ENCODE results near the gene AKNA. TPM values are rescaled to one million over a fixed set of nuclear protein-coding genes. Genes with fewer than 3 reads are reported as not detected.

AKNA gene
- polyA plus RNA-seq, 1 of the 3 experiments (the other 2 are of a cell fraction): 0.84 TPM

GRCh38 chr9:114311571-114312512, 75.9 kb downstream of the AKNA start:
- POLR2A ChIA-PET: no interaction called here
- Histone ChIP-seq H3K36me3 (replicated peaks in 1 of 2; ENCODE audit: control insufficient read depth in 1 of 2, insufficient read depth in 2 of 2, low read length in 1 of 2) (peaks cover 0 to 3% of the 10 kb centered on the region in 2 experiments), H3K4me2 (no peak overlapping the region), H3F3A (replicated peaks; ENCODE audit: insufficient read depth) (no peaks in the 10 kb centered on the region), H3K4me3 (ENCODE audit: low read depth in 2 of 2, low read length in 1 of 2) (no peak overlapping the region), H3K9ac (no peak overlapping the region), H3K9me2 (no peaks in the 10 kb centered on the region), H4K20me1 (ENCODE audit: insufficient read depth) (no peaks in the 10 kb centered on the region), H3K9me3 (no peaks in the 10 kb centered on the region), H2AFZ (ENCODE audit: low read depth) (no peak overlapping the region), H3K27me3 (ENCODE audit: insufficient read depth) (no peaks in the 10 kb centered on the region), H3K27ac (ENCODE audit: low read depth in 2 of 2, low read length in 1 of 2) (no peak overlapping the region), H3K79me2 (ENCODE audit: insufficient read depth) (no peaks in the 10 kb centered on the region), H3K4me1 (ENCODE audit: control insufficient read depth in 1 of 2, insufficient read depth in 2 of 2, low read depth in 1 of 2, low read length in 1 of 2) (no peaks in the 10 kb centered on the region)
- no peak for DNase-seq
- no peak for TF ChIP-seq MEF2A (IDR thresholded peaks at IDR 0.05; ENCODE audit: borderline replicate concordance, low read depth)
- TF ChIP-seq, protein P1, sequence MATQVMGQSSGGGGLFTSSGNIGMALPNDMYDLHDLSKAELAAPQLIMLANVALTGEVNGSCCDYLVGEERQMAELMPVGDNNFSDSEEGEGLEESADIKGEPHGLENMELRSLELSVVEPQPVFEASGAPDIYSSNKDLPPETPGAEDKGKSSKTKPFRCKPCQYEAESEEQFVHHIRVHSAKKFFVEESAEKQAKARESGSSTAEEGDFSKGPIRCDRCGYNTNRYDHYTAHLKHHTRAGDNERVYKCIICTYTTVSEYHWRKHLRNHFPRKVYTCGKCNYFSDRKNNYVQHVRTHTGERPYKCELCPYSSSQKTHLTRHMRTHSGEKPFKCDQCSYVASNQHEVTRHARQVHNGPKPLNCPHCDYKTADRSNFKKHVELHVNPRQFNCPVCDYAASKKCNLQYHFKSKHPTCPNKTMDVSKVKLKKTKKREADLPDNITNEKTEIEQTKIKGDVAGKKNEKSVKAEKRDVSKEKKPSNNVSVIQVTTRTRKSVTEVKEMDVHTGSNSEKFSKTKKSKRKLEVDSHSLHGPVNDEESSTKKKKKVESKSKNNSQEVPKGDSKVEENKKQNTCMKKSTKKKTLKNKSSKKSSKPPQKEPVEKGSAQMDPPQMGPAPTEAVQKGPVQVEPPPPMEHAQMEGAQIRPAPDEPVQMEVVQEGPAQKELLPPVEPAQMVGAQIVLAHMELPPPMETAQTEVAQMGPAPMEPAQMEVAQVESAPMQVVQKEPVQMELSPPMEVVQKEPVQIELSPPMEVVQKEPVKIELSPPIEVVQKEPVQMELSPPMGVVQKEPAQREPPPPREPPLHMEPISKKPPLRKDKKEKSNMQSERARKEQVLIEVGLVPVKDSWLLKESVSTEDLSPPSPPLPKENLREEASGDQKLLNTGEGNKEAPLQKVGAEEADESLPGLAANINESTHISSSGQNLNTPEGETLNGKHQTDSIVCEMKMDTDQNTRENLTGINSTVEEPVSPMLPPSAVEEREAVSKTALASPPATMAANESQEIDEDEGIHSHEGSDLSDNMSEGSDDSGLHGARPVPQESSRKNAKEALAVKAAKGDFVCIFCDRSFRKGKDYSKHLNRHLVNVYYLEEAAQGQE (IDR thresholded peaks at IDR 0.05; ENCODE audit: low read depth, low read length): no peak
- no peak for TF ChIP-seq FOSL2 (IDR thresholded peaks at IDR 0.05; ENCODE audit: borderline replicate concordance, low read depth)
- TF ChIP-seq MXI1 (IDR thresholded peaks at IDR 0.05; ENCODE audit: low read depth, low read length): no peak
- TF ChIP-seq, protein P2, sequence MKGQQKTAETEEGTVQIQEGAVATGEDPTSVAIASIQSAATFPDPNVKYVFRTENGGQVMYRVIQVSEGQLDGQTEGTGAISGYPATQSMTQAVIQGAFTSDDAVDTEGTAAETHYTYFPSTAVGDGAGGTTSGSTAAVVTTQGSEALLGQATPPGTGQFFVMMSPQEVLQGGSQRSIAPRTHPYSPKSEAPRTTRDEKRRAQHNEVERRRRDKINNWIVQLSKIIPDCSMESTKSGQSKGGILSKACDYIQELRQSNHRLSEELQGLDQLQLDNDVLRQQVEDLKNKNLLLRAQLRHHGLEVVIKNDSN (IDR thresholded peaks at IDR 0.05; ENCODE audit: borderline replicate concordance, low read depth): no peak
- TF ChIP-seq RXRA (IDR thresholded peaks at IDR 0.05; ENCODE audit: borderline replicate concordance, low read depth): no peak
- no peak for TF ChIP-seq FOXM1 (IDR thresholded peaks at IDR 0.05; ENCODE audit: low read depth)
- TF ChIP-seq JUND (IDR thresholded peaks at IDR 0.05): no peak
- TF ChIP-seq TEAD4 (IDR thresholded peaks at IDR 0.05; ENCODE audit: borderline replicate concordance, insufficient read depth): no peak
- 95% methylated on average over 28 of the region's 28 CpGs for WGBS (ENCODE audit: low lambda C conversion rate)
- CTCF ChIA-PET: no interaction called here
